ENCODE results near the gene MEA1. TPM values are rescaled to one million over a fixed set of nuclear protein-coding genes. Genes with fewer than 3 reads are reported as not detected.

Gene MEA1
- total and polyA plus RNA-seq, 10 of the 15 experiments (the other 5 are each of a cell fraction or from before 2014, with no cell fraction given) = 59.1 to 148 (median 96.4) TPM

GRCh38 chr6:42984924-42985475, 28.7 kb downstream of the MEA1 start:
- ATAC-seq = peak; percentile 11
- in situ Hi-C loops (cut with MboI) (no loop called here), intact Hi-C loops (cut with micrococcal nuclease; ENCODE audit: unreplicated experiment) (loop anchor here (2.0 kb wide), 1 partner anchor 54 kb away; no protein-coding TSS in a partner anchor)
- Histone ChIP-seq H3K36me3 (ENCODE audit: control insufficient read depth in 2 of 2, insufficient read depth in 2 of 2, low read length in 1 of 2) (peaks cover 2 to 6% of the 10 kb centered on the region in 2 experiments; a peak in 2 of 4 replicates), H3K79me2 (ENCODE audit: control insufficient read depth, insufficient read depth, low read length) (peaks cover 14% of the 10 kb centered on the region), H4K20me1 (ENCODE audit: control insufficient read depth, insufficient read depth) (no peaks in the 10 kb centered on the region), H3K27ac (ENCODE audit: control insufficient read depth, insufficient read depth) (peak overlapping the region; percentile 79), H3K4me1 (ENCODE audit: control insufficient read depth, insufficient read depth, low read length) (peaks cover 17% of the 10 kb centered on the region), H3K9ac (ENCODE audit: control insufficient read depth, insufficient read depth, low read length) (peak overlapping the region; percentile 84), H3K27me3 (replicated peaks in 1 of 2; ENCODE audit: control insufficient read depth in 2 of 2, insufficient read depth in 2 of 2, low read length in 1 of 2) (no peaks in the 10 kb centered on the region), H3K4me3 (peak overlapping the region; percentile 98), H2AFZ (ENCODE audit: control insufficient read depth, low read depth, low read length) (peak overlapping the region; percentile 82), H3K4me2 (ENCODE audit: control insufficient read depth, insufficient read depth) (peak overlapping the region; percentile 100), H3K9me3 (replicated peaks; ENCODE audit: control insufficient read depth, insufficient read depth, low read length) (no peaks in the 10 kb centered on the region)
- TSS peak; percentile 51 for BruUV-seq (replicated peaks)
- peak; percentile 44 for FAIRE-seq
- 9% methylated on average over 8 of the region's 13 CpGs for WGBS (ENCODE audit: insufficient coverage, insufficient replicate concordance, low lambda C conversion rate, missing lambda C conversion rate)
- ChIA-PET SMC1A (ENCODE audit: uncharacterized antibody, unreplicated experiment) (interaction anchor here (0.7 to 1.9 kb wide), 8 partner anchors 7 to 644 kb away, joined by 3 to 12 read pairs (median 4); partner anchors contain the start of genes CNPY3 and GTPBP2), POLR2A (interaction anchor here (0.7 to 2.5 kb wide), 12 partner anchors 10 to 94 kb away, joined by 3 to 32 read pairs (median 6); partner anchors contain the start of genes CNPY3, KLC4, KLHDC3 and MEA1), RAD21 (ENCODE audit: unreplicated experiment) (interaction anchor here (1.1 to 2.2 kb wide), 3 partner anchors 31 to 84 kb away, joined by 6 to 31 read pairs (median 9); partner anchors contain the start of gene CNPY3), CTCF (interaction anchor here (0.6 to 1.9 kb wide), 4 partner anchors 20 to 130 kb away, joined by 3 to 14 read pairs (median 5); no protein-coding TSS in a partner anchor)
- DNase-seq (ENCODE audit: low read depth, low spot score) = no peak
- TF ChIP-seq PRDM15 (CRISPR knock-in tag; IDR thresholded peaks at IDR 0.05) (no peak), CREM (IDR thresholded peaks at IDR 0.05; ENCODE audit: low read depth) (no peak), NR2C1 (IDR thresholded peaks at IDR 0.05) (no peak), ZBED1 (IDR thresholded peaks at IDR 0.05; ENCODE audit: borderline replicate concordance) (no peak)
